ENCODE results near the gene HS6ST2.

- no peak for TF ChIP-seq ZNF792 (tag by site-specific recombination; IDR thresholded peaks at IDR 0.05)
- TF ChIP-seq ZNF10 (tag by site-specific recombination; IDR thresholded peaks at IDR 0.05), result no peak
- TF ChIP-seq ZNF558 (tag by site-specific recombination; IDR thresholded peaks at IDR 0.05), result no peak
- no peak for TF ChIP-seq ZNF423 (tag by site-specific recombination; IDR thresholded peaks at IDR 0.05)
- TF ChIP-seq CTCF (tag by site-specific recombination; IDR thresholded peaks at IDR 0.05), result no peak
Observed at GRCh38 chrX:132730726-132731125, 227.7 kb downstream of the HS6ST2 start.
